Ishikawa (cell line): Measurements from ENCODE around the gene ARHGAP36.

Experiments
- MAX ChIP-seq: IDR thresholded peaks from 2 replicates; pipeline ENCODE4 v1.6.1; 2012
- NFIC ChIP-seq: IDR thresholded peaks from 2 replicates; pipeline ENCODE4 v1.6.1; 2012
- RAD21 ChIP-seq: IDR thresholded peaks from 2 replicates; pipeline ENCODE4 v1.6.1; 2012; ENCODE audit warnings: low read depth
- TAF1 ChIP-seq: IDR thresholded peaks from 2 replicates; pipeline ENCODE4 v1.6.1; 2012; ENCODE audit warnings: low read depth, mild to moderate bottlenecking
- TCF12 ChIP-seq: IDR thresholded peaks from 2 replicates; pipeline ENCODE4 v1.6.1; 2012; ENCODE audit warnings: low read depth
- TF ChIP-seq, protein P1 (sequence below): IDR thresholded peaks from 2 replicates; pipeline ENCODE4 v1.6.1; 2012; ENCODE audit warnings: low read depth, mild to moderate bottlenecking

- TF ChIP-seq MAX (no peak), RAD21 (no peak), TAF1 (no peak), TCF12 (no peak), NFIC (no peak)
- TF ChIP-seq, protein P1, sequence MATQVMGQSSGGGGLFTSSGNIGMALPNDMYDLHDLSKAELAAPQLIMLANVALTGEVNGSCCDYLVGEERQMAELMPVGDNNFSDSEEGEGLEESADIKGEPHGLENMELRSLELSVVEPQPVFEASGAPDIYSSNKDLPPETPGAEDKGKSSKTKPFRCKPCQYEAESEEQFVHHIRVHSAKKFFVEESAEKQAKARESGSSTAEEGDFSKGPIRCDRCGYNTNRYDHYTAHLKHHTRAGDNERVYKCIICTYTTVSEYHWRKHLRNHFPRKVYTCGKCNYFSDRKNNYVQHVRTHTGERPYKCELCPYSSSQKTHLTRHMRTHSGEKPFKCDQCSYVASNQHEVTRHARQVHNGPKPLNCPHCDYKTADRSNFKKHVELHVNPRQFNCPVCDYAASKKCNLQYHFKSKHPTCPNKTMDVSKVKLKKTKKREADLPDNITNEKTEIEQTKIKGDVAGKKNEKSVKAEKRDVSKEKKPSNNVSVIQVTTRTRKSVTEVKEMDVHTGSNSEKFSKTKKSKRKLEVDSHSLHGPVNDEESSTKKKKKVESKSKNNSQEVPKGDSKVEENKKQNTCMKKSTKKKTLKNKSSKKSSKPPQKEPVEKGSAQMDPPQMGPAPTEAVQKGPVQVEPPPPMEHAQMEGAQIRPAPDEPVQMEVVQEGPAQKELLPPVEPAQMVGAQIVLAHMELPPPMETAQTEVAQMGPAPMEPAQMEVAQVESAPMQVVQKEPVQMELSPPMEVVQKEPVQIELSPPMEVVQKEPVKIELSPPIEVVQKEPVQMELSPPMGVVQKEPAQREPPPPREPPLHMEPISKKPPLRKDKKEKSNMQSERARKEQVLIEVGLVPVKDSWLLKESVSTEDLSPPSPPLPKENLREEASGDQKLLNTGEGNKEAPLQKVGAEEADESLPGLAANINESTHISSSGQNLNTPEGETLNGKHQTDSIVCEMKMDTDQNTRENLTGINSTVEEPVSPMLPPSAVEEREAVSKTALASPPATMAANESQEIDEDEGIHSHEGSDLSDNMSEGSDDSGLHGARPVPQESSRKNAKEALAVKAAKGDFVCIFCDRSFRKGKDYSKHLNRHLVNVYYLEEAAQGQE = no peak
Measured at GRCh38 chrX:131061306-131061705, 3.2 kb downstream of the ARHGAP36 start.
